ENCODE measurements around the gene KRT81. TPM values are rescaled to one million over a fixed set of nuclear protein-coding genes. Genes with fewer than 3 reads are reported as not detected.
"Not testable (repeated sequence)": the region's sequence is repeated elsewhere in the genome, so short reads cannot be mapped to it uniquely, and the experiment has no call there.

The KRT81 gene
- total RNA-seq, 1 donor from 2014 or later = 0.13 TPM

GRCh38 chr12:52296572-52297215 is 5.4 kb upstream of the KRT81 start:
- no peak for DNase-seq (ENCODE audit: low read depth in 2 of 2)

GRCh38 chr12:52295663-52296062 is 4.3 kb upstream of the KRT81 start:
- no peak for DNase-seq (ENCODE audit: low read depth in 2 of 2)

- DNase-seq (ENCODE audit: low read depth in 2 of 2) = no peak
These were observed 3.5 kb upstream of the KRT81 start for GRCh38 chr12:52294803-52295202.

DNA sequence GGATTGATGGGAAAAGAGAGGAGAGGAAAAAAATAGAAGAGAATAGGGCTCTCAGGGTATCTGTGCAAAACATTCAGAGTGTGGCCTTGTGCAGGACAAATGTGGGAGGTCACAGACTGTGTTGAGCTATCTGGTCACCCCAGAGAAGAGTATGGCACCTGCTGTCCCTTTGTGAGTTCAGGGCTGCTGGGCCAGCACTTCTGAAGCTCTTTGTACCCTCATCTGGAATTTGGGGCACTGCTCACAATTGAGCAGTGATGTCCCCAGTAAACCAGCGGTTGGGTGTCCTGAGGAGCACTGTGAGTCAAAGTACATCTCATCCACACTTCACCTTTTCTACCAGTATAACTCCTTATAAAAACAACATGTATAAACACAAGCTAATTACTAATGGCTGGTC is 2.6 kb upstream of the KRT81 start:
- no peak for DNase-seq (ENCODE audit: low read depth in 2 of 2)

DNA sequence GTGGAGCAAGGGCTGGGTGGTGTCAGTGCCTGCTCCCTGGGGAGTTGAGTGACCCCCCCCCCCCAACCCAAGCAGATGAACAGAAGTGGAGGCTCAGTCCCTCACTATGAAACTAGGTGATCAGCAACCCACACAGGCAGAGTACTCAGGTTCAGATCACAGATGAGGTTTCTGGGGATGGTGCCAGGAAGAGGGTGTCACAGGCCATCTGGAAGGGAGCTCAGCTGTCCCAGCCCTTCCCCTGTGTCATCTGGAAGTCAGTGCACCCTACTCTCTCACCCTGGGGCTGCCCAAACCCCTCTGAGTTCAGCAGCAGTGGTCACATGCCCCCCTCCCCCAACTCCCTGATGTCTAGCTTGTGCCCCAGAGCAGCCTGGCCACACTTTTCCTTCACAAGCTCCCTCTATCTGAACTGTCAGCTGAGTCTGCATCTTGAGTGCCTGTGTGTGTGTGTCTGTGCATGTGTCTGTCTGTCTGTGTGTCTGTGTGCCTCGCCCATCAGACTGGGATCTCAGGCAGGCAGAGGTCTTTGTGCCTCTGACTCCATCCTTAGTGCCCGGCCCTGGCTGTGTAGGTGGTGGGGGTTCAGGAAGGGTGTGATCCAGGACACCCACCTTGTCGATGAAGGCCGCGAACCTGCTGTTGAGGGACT is 725 bp downstream of the KRT81 start:
- DNase-seq (ENCODE audit: low read depth in 2 of 2) = not testable (repeated sequence)

- DNase-seq (ENCODE audit: low read depth in 2 of 2) = not testable (repeated sequence)
These were observed 3.2 kb downstream of the KRT81 start for GRCh38 chr12:52287816-52288805.

- not testable (repeated sequence) for DNase-seq (ENCODE audit: low read depth in 2 of 2)
These were observed 4.2 kb downstream of the KRT81 start for GRCh38 chr12:52286857-52287785.

DNA sequence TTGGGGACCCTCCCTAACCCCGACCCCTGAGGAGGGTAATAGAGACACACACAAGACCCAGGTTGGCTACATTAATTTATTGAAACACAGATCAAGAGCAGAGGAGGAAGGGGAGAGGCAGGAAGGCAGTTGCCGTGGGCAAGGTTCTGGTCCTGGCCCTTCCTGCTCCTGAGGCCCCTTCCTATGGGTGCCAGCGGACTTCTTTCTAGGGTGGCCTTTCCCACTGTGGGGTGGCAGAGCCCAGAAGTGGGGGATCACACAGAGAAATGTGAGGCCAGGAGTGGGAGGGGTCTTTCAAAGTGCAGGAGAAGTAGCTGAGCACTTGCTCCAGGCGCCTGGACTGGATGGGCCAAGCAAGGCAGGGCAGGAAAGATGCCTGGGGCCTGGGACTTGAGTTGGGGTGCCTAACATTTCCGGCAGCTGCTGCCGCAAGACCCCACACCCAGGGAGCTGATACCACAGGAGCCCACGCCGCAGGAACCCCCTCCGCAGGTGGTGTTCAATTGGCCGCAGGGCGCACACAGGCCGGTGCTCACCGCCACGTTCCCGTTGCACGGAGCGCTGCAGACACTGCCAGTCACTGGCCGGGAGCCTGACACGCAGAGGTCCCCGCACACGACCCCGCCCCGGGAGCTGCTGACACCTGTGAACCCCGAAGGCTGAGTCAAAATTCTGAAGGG is 5.3 kb downstream of the KRT81 start:
- no peak for DNase-seq (ENCODE audit: low read depth in 2 of 2)

GRCh38 chr12:52285172-52285745 is 6.1 kb downstream of the KRT81 start:
- no peak for DNase-seq (ENCODE audit: low read depth in 2 of 2)

DNA sequence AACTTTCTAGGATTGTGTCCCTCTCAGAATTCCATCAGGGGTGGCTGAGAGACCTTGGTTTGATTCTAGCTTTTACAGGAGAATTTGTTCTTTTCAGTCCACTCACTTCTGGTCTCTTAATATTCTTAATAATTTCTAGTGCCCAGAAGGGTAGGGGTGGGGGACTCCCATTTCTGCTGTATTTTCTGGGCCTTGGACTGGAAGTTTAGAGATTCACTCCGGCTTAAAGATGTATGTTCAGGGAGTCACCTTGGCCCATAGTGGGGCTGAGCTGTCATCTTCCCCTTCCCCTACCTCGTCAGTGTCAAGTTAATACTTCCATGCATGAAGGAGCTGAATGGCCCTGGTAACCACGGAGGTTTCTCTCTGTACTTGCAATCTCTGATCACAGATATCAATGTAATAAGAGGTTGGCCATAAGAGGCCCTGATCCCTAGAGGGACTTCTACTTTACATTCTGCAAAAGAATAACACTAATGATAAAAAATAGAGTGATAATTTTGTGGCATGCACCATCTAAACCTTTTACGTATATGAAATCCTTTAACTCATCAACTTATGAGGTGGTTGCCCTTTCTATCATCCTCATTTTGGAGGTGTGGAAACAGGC is 6.7 kb downstream of the KRT81 start:
- no peak for DNase-seq (ENCODE audit: low read depth in 2 of 2)

DNA sequence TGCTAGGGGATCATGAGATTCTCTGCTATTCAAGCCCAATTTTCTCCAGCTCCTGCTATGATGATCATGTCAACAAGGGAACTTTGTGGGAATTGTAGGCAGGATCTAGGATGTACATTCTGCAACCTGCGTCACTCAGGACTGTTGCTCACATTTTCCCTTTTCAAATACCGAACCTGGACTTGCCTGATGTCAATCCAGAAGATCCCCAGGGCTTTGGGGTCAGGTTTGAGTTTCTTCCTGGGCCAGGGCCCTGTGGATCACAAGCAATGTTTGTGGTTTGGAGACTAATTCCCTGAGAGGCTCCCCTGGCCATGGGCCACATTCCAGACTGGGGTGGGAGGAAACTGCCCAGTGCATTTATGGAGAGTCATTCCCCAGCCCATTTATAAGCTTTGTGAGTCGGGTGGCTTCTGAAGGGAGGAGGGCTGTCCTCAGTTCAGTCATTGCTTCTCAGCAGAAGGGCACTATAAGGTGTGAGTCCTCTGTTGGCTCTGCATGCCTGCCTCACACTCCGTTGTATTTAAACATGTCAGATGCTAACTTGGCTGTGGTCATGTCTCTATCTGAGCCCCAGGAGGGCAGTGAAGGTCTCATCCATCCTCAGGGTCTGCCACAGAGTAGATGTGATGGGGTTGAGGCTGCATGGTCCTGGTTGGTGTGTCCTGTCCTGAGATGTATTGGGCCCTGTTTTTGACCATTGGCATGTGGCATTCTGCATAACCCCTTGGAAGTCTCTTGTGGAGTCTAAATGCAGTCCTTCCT is 10.4 kb downstream of the KRT81 start:
- peak in 1 of 2 donors; percentile 42 for DNase-seq (ENCODE audit: low read depth in 2 of 2)

GRCh38 chr12:52280319-52280795 is 11.0 kb downstream of the KRT81 start:
- peak in 1 of 2 donors; percentile 43 for DNase-seq (ENCODE audit: low read depth in 2 of 2)

DNA sequence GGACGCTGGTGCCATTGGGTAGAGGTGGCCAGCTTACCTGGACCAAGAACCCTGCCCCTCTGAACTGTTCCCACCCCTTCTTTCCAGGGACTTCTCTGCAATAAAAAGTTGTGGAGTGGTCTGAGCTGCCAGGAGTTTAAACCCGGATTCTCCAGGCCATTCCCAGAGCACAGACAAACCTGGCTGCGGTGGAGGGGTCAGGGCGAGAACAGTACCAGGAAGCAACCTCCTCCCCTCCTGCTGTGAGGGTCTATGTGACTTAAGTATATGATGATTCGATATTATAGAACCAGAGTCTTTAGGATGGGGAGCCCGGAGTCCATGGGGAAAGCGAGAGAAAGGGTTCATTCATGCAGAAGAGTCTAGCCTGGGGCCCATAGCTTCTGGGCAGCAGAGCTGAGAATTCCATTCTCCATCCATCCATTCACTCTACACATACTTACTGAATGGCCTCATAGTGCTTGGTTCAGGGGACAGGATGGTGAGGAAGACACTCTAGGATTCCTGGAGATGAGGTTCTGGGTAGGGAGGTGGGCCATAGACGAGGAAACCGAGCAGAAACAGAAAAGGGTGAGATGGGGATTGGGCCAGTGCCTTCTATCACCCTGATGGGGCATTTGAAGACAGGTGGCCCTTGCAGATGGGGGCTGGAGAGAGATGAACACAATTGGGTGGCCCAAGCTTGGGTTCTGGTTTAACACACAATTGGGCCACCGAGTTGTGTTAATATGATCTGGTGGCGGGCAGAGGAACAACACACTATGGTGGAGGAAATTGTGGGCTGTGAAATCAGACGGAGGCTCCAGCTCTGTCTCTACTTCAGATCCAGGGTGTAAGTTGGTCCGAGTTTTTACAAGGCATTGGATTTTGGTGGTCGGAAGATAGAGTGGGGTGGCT is 11.7 kb downstream of the KRT81 start:
- DNase-seq (ENCODE audit: low read depth in 2 of 2) = no peak

- DNase-seq (ENCODE audit: low read depth in 2 of 2) = peak in 1 of 2 donors; percentile 58
These were observed 12.5 kb downstream of the KRT81 start for GRCh38 chr12:52278575-52279421.

- DNase-seq (ENCODE audit: low read depth in 2 of 2) = no peak
These were observed 13.7 kb downstream of the KRT81 start for GRCh38 chr12:52277486-52278245.

- no peak for DNase-seq (ENCODE audit: low read depth in 2 of 2)
These were observed 15.6 kb downstream of the KRT81 start for GRCh38 chr12:52275686-52276085.
